Ovary (tissue), 3 donors: ENCODE measurements around the gene FRMPD2.

ENCODE experiments used
- CTCF ChIP-seq, 3 donors: fragments of 450-650 bp in 2 of 3; fragments of 200-600 bp in 1 of 3; IDR thresholded peaks; one replicate each; pipeline versions ENCODE4 v1.5.1 to v1.8.0; 2016 to 2022; ENCODE audit warnings: antibody characterized with exemption in 3 of 3, mild to moderate bottlenecking in 1 of 3
- EP300 ChIP-seq: sonication (generic); formaldehyde crosslinking; IDR thresholded peaks from one replicate; pipeline ENCODE4 v1.6.1; 2017; ENCODE audit warnings: antibody characterized with exemption
- POLR2A ChIP-seq: fragments of 450-650 bp; IDR thresholded peaks from one replicate; pipeline ENCODE4 v1.6.1; 2017; ENCODE audit warnings: antibody characterized with exemption, mild to moderate bottlenecking, moderate library complexity
- donor health status: DM: no; HTN: no; CAD: no.

GRCh38 chr10:48251525-48252353 lies 22.8 kb downstream of the FRMPD2 start:
- no peak for TF ChIP-seq CTCF (IDR thresholded peaks at IDR 0.05)
- no peak for TF ChIP-seq POLR2A
- no peak for TF ChIP-seq EP300
